GM12878 (cell line): Measurements from ENCODE around the gene CTSC. TPM values are rescaled to one million over a fixed set of nuclear protein-coding genes. Genes with fewer than 3 reads are reported as not detected.
A peak's percentile ranks its signal among the peaks of the same experiment; 100 is the strongest.

Source experiments
- ATAC-seq: fragments of 200-7000 bp; cut with Tn5 transposase; 3 replicates; pipeline ENCODE4 v1.9.1; 2020; ENCODE audit warnings: mild to moderate bottlenecking, moderate library complexity
- BruUV-seq: library from RNA; stranded (reverse); fragments of 400-500 nt; replicated peaks from 2 replicates; lab custom pipeline; 2021; lab: Mats Ljungman, UMichigan
- CTCF ChIA-PET: fragments of 300-600 bp; sonication (Branson Sonifier 250); formaldehyde crosslinking; extraction: SDS; loops from one replicate; lab custom pipeline; 2021; ENCODE audit warnings: inconsistent platforms; lab: Yijun Ruan, JAX
- POLR2A ChIA-PET: fragments of 350-600 bp; formaldehyde crosslinking; extraction: SDS; loops from one replicate; lab custom pipeline; 2021; ENCODE audit warnings: inconsistent platforms; lab: Charles Lee
- RAD21 ChIA-PET: fragments of 300-600 bp; sonication (Branson Sonifier 250); formaldehyde crosslinking; loops from one replicate; lab custom pipeline; 2023; ENCODE audit warnings: antibody characterized with exemption; ENCODE audit not compliant: unreplicated experiment; lab: Charles Lee
- SMC1A ChIA-PET: fragments of 300-600 bp; sonication (Branson Sonifier 250); formaldehyde crosslinking; loops from one replicate; lab custom pipeline; 2023; ENCODE audit not compliant: unreplicated experiment, uncharacterized antibody; lab: Charles Lee
- DNase-seq: peaks from one replicate; pipeline ENCODE4 v3.0.0-alpha.2; 2011; ENCODE audit warnings: low read depth, low spot score
- FAIRE-seq: peaks from 3 replicates; lab custom pipeline; 2011; peaks lifted over from hg19 to GRCh38; lab: Jason Lieb, UNC
- H2AFZ ChIP-seq: 2 replicates; pipeline ENCODE4 v1.6.0; 2011; ENCODE audit warnings: low read depth, low read length, control low read depth; ENCODE audit not compliant: control insufficient read depth
- H3K27ac ChIP-seq: 2 replicates; pipeline ENCODE4 v1.5.1; 2011; ENCODE audit warnings: control low read depth; ENCODE audit not compliant: control insufficient read depth, insufficient read depth
- H3K27me3 ChIP-seq, 2 experiments: replicated peaks in 1 of 2; 2 replicates each; pipeline versions ENCODE4 v1.6.0 to v1.6.1; 2011; ENCODE audit warnings: low read length in 1 of 2; ENCODE audit not compliant: control insufficient read depth in 2 of 2, insufficient read depth in 2 of 2
- H3K36me3 ChIP-seq, 2 experiments: 2 replicates each; pipeline ENCODE4 v1.5.1; 2011; ENCODE audit warnings: low read length in 1 of 2; ENCODE audit not compliant: control insufficient read depth in 2 of 2, insufficient read depth in 2 of 2
- H3K4me1 ChIP-seq: 2 replicates; pipeline ENCODE4 v1.6.1; 2011; ENCODE audit warnings: mild to moderate bottlenecking, low read length, moderate library complexity, mixed read lengths; ENCODE audit not compliant: control insufficient read depth, insufficient read depth
- H3K4me2 ChIP-seq: 2 replicates; pipeline ENCODE4 v1.6.0; 2011; ENCODE audit warnings: control low read depth; ENCODE audit not compliant: control insufficient read depth, insufficient read depth
- H3K4me3 ChIP-seq: fragments of 200-600 bp; sonication (generic); 2 replicates; pipeline ENCODE4 v1.5.1; 2016
- H3K79me2 ChIP-seq: 2 replicates; pipeline ENCODE4 v1.6.0; 2011; ENCODE audit warnings: low read length; ENCODE audit not compliant: control insufficient read depth, insufficient read depth
- H3K9ac ChIP-seq: 2 replicates; pipeline ENCODE4 v1.8.0; 2011; ENCODE audit warnings: low read length, control low read depth, mixed read lengths; ENCODE audit not compliant: control insufficient read depth, insufficient read depth
- H3K9me3 ChIP-seq: replicated peaks from 3 replicates; pipeline ENCODE4 v1.5.1; 2011; ENCODE audit warnings: mild to moderate bottlenecking, low read length; ENCODE audit not compliant: control insufficient read depth, insufficient read depth
- H4K20me1 ChIP-seq: 2 replicates; pipeline ENCODE4 v1.6.0; 2011; ENCODE audit not compliant: control insufficient read depth, insufficient read depth
- POLR2A ChIP-seq: IDR thresholded peaks from 2 replicates; pipeline ENCODE4 v1.6.1; 2011; ENCODE audit warnings: low read depth, mild to moderate bottlenecking, low read length
- POU2F2 ChIP-seq: IDR thresholded peaks from 3 replicates; pipeline ENCODE4 v1.6.1; 2011; ENCODE audit warnings: low read depth, mild to moderate bottlenecking, low read length, borderline replicate concordance
- RBBP5 ChIP-seq: fragments of 200-600 bp; sonication (generic); conservative IDR thresholded peaks from 2 replicates; pipeline ENCODE4 v1.6.1; 2016
- SIN3A ChIP-seq: IDR thresholded peaks from 2 replicates; pipeline ENCODE4 v1.6.1; 2012; ENCODE audit warnings: low read depth, low read length, improper control_type of control experiment
- TCF7 ChIP-seq: IDR thresholded peaks from 2 replicates; pipeline ENCODE4 v1.6.1; 2014; ENCODE audit warnings: antibody characterized with exemption, borderline replicate concordance
- YBX1 ChIP-seq: fragments of 450-650 bp; IDR thresholded peaks from 2 replicates; pipeline ENCODE4 v1.6.1; 2016; ENCODE audit warnings: antibody characterized with exemption
- WGBS: methylation state at CpG from one replicate; pipeline ENCODE4 v1.1.6; 2016; ENCODE audit warnings: low lambda C conversion rate; ENCODE audit not compliant: insufficient replicate concordance, insufficient coverage; ENCODE audit errors: missing lambda C conversion rate; 5-methylcytosine and 5-hydroxymethylcytosine counted together
- in situ Hi-C: fragments of 300-500 bp; cut with MboI; formaldehyde crosslinking; loops from 9 replicates; pipeline ENCODE4 v1.14.3; 2018; ENCODE audit warnings: mixed read lengths
- intact Hi-C: fragments of 100-400 bp; cut with micrococcal nuclease; formaldehyde crosslinking; loops from one replicate; pipeline ENCODE4 v1.14.2; 2022; ENCODE audit not compliant: unreplicated experiment
- polyA plus RNA-seq, 11 experiments: library from polyadenylated mRNA; depleted of rRNA in 4 of 11; unstranded in 6 of 11; stranded (reverse) in 5 of 11; fragments of >200 nt; fragmentation: Nextera tagmentation in 4 of 11; fragmentation: Illumina TruSeq in 1 of 11; extraction: Ambion mirVana in 4 of 11; extraction: Trizol in 1 of 11; gene quantifications; 1 replicate in 1 of 11; 2 replicates in 10 of 11; pipeline versions ENCODE4 v1.2.1 to v1.2.3, GENCODE V29; 2011 to 2016; ENCODE audit warnings: inconsistent platforms in 2 of 11, missing spikeins in 2 of 11, low read depth in 1 of 11
- total RNA-seq, 4 experiments: library from RNA; depleted of rRNA in 3 of 4; stranded (reverse); fragments of >200 nt in 3 of 4; fragmentation: Illumina TruSeq in 1 of 4; extraction: Trizol in 1 of 4; gene quantifications; 2 replicates each; pipeline versions ENCODE4 v1.2.1 to v1.2.3, GENCODE V29; 2013 to 2021
- TF ChIP-seq, protein P1 (sequence below), 3 experiments: IDR thresholded peaks in 2 of 3; conservative IDR thresholded peaks in 1 of 3; 2 replicates each; pipeline ENCODE4 v1.5.1; 2011; ENCODE audit warnings: low read depth in 3 of 3, low read length in 3 of 3, mild to moderate bottlenecking in 3 of 3, control low read depth in 2 of 3, moderate library complexity in 2 of 3, inconsistent platforms in 1 of 3, mixed read lengths in 1 of 3; ENCODE audit not compliant: control insufficient read depth in 2 of 3, insufficient read depth in 1 of 3; ENCODE audit errors: extremely low read depth in 1 of 3
- TF ChIP-seq, protein P2 (sequence below): fragments of 450-650 bp; formaldehyde crosslinking; IDR thresholded peaks from 2 replicates; pipeline ENCODE4 v1.5.0; 2022; ENCODE audit warnings: mild to moderate bottlenecking, missing genetic modification characterization

The CTSC gene
- total and polyA plus RNA-seq, 10 of the 15 experiments (the other 5 are each of a cell fraction or from before 2014, with no cell fraction given), result 289 to 1,123 (median 430) TPM

DNA sequence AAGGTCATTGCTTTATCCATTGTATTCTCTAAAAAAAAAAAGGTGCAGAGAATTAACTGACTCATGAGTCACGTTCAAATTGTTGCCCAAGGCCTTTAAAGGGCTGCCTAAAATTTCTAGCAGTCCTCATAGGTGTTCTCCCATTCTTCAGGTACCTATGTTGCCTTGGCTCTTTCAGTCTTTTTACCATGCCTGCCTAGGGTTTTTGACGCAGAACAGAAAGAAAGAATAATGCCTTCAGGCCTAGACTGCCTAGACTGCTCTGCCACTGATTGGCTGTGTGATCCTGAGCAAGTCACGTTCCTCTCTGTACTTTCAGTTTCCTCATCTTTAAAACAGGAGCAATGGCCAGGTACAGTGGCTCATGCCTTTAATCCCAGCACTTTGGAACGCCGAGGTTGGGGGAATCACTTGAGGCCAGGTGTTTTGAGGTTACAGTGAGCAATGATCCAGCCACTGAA lies 21.5 kb downstream of the CTSC start:
- no peaks in the 10 kb centered on the region; the same call in 1 of the 2 replicates for H3K4me1 ChIP-seq
- ChIA-PET CTCF (no interaction called here), SMC1A (interaction anchor here (0.5 to 0.8 kb wide), 3 partner anchors 13 to 43 kb away, joined by 3 read pairs; no protein-coding TSS in a partner anchor), POLR2A (interaction anchor here (1.0 kb wide), 1 partner anchor 12 kb away, joined by 4 read pairs; no protein-coding TSS in a partner anchor), RAD21 (no interaction called here)
- BruUV-seq, result no TSS peak
- ATAC-seq, result no peak
- H3K36me3 ChIP-seq, result peaks cover 5 to 12% of the 10 kb centered on the region in 2 experiments
- intact Hi-C loops (no loop called here), in situ Hi-C loops (no loop called here)
- no peaks in the 10 kb centered on the region for H3K9me3 ChIP-seq
- H3K4me3 ChIP-seq, result no peak overlapping the region
- TF ChIP-seq, protein P1, sequence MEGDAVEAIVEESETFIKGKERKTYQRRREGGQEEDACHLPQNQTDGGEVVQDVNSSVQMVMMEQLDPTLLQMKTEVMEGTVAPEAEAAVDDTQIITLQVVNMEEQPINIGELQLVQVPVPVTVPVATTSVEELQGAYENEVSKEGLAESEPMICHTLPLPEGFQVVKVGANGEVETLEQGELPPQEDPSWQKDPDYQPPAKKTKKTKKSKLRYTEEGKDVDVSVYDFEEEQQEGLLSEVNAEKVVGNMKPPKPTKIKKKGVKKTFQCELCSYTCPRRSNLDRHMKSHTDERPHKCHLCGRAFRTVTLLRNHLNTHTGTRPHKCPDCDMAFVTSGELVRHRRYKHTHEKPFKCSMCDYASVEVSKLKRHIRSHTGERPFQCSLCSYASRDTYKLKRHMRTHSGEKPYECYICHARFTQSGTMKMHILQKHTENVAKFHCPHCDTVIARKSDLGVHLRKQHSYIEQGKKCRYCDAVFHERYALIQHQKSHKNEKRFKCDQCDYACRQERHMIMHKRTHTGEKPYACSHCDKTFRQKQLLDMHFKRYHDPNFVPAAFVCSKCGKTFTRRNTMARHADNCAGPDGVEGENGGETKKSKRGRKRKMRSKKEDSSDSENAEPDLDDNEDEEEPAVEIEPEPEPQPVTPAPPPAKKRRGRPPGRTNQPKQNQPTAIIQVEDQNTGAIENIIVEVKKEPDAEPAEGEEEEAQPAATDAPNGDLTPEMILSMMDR (IDR thresholded peaks at IDR 0.05 in 2 of 3, conservative IDR thresholded peaks at IDR 0.05 in 1 of 3; ENCODE audit: control insufficient read depth in 2 of 3, extremely low read depth in 1 of 3, insufficient read depth in 1 of 3, low read depth in 3 of 3, low read length in 3 of 3), result no peak
- TF ChIP-seq RBBP5, result no peak
- 0 out of 2 replicates have a peak, but pooled peaks have one; percentile 28 for TF ChIP-seq POLR2A
- TF ChIP-seq TCF7, result no peak
- TF ChIP-seq, protein P2, sequence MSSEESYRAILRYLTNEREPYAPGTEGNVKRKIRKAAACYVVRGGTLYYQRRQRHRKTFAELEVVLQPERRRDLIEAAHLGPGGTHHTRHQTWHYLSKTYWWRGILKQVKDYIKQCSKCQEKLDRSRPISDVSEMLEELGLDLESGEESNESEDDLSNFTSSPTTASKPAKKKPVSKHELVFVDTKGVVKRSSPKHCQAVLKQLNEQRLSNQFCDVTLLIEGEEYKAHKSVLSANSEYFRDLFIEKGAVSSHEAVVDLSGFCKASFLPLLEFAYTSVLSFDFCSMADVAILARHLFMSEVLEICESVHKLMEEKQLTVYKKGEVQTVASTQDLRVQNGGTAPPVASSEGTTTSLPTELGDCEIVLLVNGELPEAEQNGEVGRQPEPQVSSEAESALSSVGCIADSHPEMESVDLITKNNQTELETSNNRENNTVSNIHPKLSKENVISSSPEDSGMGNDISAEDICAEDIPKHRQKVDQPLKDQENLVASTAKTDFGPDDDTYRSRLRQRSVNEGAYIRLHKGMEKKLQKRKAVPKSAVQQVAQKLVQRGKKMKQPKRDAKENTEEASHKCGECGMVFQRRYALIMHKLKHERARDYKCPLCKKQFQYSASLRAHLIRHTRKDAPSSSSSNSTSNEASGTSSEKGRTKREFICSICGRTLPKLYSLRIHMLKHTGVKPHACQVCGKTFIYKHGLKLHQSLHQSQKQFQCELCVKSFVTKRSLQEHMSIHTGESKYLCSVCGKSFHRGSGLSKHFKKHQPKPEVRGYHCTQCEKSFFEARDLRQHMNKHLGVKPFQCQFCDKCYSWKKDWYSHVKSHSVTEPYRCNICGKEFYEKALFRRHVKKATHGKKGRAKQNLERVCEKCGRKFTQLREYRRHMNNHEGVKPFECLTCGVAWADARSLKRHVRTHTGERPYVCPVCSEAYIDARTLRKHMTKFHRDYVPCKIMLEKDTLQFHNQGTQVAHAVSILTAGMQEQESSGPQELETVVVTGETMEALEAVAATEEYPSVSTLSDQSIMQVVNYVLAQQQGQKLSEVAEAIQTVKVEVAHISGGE (CRISPR knock-in tag), result no peak
- no peak for TF ChIP-seq POU2F2
- TF ChIP-seq YBX1, result no peak
- no peak for TF ChIP-seq SIN3A
- 83% methylated on average over 5 of the region's 5 CpGs for WGBS
- H3K79me2 ChIP-seq, result peaks cover 3% of the 10 kb centered on the region
- H3K4me2 ChIP-seq, result no peak overlapping the region
- H3K27ac ChIP-seq, result no peak overlapping the region
- no peaks in the 10 kb centered on the region for H3K27me3 ChIP-seq
- no peak overlapping the region for H2AFZ ChIP-seq
- H4K20me1 ChIP-seq, result no peaks in the 10 kb centered on the region
- FAIRE-seq, result no peak
- DNase-seq, result no peak
- H3K9ac ChIP-seq, result no peak overlapping the region
